Peyer's patch (tissue), 4 donors: Measurements from ENCODE around the gene SCN2A.
A peak's percentile ranks its signal among the peaks of the same experiment; 100 is the strongest.

Source experiments
- POLR2A ChIP-seq, 2 donors: fragments of 450-650 bp; IDR thresholded peaks; one replicate each; pipeline ENCODE4 v1.5.1; 2017; ENCODE audit warnings: antibody characterized with exemption in 2 of 2, mild to moderate bottlenecking in 2 of 2, moderate library complexity in 2 of 2
- TF ChIP-seq, protein P1 (sequence below), 6 experiments: fragments of 450-650 bp in 4 of 6; fragments of 200-600 bp in 2 of 6; sonication (generic) in 1 of 6; IDR thresholded peaks; one replicate each; pipeline ENCODE4 v1.5.1; 2017 to 2019; ENCODE audit warnings: antibody characterized with exemption in 6 of 6, mild to moderate bottlenecking in 3 of 6, moderate library complexity in 1 of 6

GRCh38 chr2:165203689-165204559, 35.3 kb upstream of the SCN2A start, which contains the start of gene SCN3A:
- no peak for TF ChIP-seq POLR2A (IDR thresholded peaks at IDR 0.05)
- TF ChIP-seq, protein P1, sequence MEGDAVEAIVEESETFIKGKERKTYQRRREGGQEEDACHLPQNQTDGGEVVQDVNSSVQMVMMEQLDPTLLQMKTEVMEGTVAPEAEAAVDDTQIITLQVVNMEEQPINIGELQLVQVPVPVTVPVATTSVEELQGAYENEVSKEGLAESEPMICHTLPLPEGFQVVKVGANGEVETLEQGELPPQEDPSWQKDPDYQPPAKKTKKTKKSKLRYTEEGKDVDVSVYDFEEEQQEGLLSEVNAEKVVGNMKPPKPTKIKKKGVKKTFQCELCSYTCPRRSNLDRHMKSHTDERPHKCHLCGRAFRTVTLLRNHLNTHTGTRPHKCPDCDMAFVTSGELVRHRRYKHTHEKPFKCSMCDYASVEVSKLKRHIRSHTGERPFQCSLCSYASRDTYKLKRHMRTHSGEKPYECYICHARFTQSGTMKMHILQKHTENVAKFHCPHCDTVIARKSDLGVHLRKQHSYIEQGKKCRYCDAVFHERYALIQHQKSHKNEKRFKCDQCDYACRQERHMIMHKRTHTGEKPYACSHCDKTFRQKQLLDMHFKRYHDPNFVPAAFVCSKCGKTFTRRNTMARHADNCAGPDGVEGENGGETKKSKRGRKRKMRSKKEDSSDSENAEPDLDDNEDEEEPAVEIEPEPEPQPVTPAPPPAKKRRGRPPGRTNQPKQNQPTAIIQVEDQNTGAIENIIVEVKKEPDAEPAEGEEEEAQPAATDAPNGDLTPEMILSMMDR (IDR thresholded peaks at IDR 0.05), result peak; percentile 29 to 64 (median 42)
